Activated CD4-positive, alpha-beta T cell treated with anti-CD3 and anti-CD28 coated beads for 4 hours (primary cell): ENCODE data around the gene DHRS4.

Experiments
- DNase-seq, 2 donors: peaks; one replicate each; pipeline ENCODE4 v3.0.0-alpha.2; 2020

The DHRS4 gene

GRCh38 chr14:23953464-23954278 lies at the start of gene DHRS4:
Gene DHRS4, plus strand, starts transcription at chr14:23953770. Its CDS starts 19 bp downstream, at chr14:23953789.
- peak; percentile 78 to 80 for DNase-seq

- DNase-seq: no peak
These were observed 43.3 kb upstream of the DHRS4 start for GRCh38 chr14:23910101-23910875.

GRCh38 chr14:23910876-23911210 lies 42.7 kb upstream of the DHRS4 start:
- DNase-seq: no peak

GRCh38 chr14:23915559-23915958 lies 38.0 kb upstream of the DHRS4 start:
- no peak for DNase-seq

- DNase-seq: no peak
These were observed 37.6 kb upstream of the DHRS4 start for GRCh38 chr14:23916004-23916403.

- no peak for DNase-seq
These were observed 37.1 kb upstream of the DHRS4 start for GRCh38 chr14:23916446-23916845.

GRCh38 chr14:23922545-23922944 lies 31.0 kb upstream of the DHRS4 start:
- no peak for DNase-seq

- no peak for DNase-seq
These were observed 28.0 kb upstream of the DHRS4 start for GRCh38 chr14:23925523-23926075.

- DNase-seq: no peak
These were observed 27.0 kb upstream of the DHRS4 start for GRCh38 chr14:23926543-23926942.

GRCh38 chr14:23929136-23929535 lies 24.4 kb upstream of the DHRS4 start:
- DNase-seq: no peak

- DNase-seq: peak; percentile 76 to 89
These were observed 23.7 kb upstream of the DHRS4 start for GRCh38 chr14:23929822-23930294.

- DNase-seq: no peak
These were observed 22.8 kb upstream of the DHRS4 start for GRCh38 chr14:23930742-23931141.

GRCh38 chr14:23931721-23932289 lies 21.8 kb upstream of the DHRS4 start:
- DNase-seq: no peak

GRCh38 chr14:23932639-23933038 lies 20.9 kb upstream of the DHRS4 start:
- no peak for DNase-seq

GRCh38 chr14:23933108-23933741 lies 20.3 kb upstream of the DHRS4 start:
- no peak for DNase-seq

- DNase-seq: no peak
These were observed 19.8 kb upstream of the DHRS4 start for GRCh38 chr14:23933742-23934128.

GRCh38 chr14:23935158-23935557 lies 18.4 kb upstream of the DHRS4 start:
- no peak for DNase-seq

GRCh38 chr14:23936084-23936829 lies 17.3 kb upstream of the DHRS4 start:
- DNase-seq: no peak

GRCh38 chr14:23937203-23937602 lies 16.4 kb upstream of the DHRS4 start:
- DNase-seq: no peak

- no peak for DNase-seq
These were observed 14.7 kb upstream of the DHRS4 start for GRCh38 chr14:23938823-23939222.

GRCh38 chr14:23939607-23940326 lies 13.8 kb upstream of the DHRS4 start:
- no peak for DNase-seq

GRCh38 chr14:23941230-23941629 lies 12.3 kb upstream of the DHRS4 start:
- DNase-seq: no peak
